HUDEP-2 (cell line): ENCODE measurements around the gene LIPG.
"Not testable (repeated sequence)": the region's sequence is repeated elsewhere in the genome, so short reads cannot be mapped to it uniquely, and the experiment has no call there.

Experiments used
- DNase-seq, 76 experiments: peaks; one replicate each; lab custom pipeline; 2025; ENCODE audit not compliant: unreplicated experiment in 76 of 76; lab: John Stamatoyannopoulos, UW

Gene LIPG

GRCh38 chr18:49561289-49562193 lies at the start of gene LIPG:
TSS of gene LIPG (plus strand) at chr18:49562057. CDS start at chr18:49562309, 252 bp downstream.
- DNase-seq: peak in 34 of 76 experiments; percentile 2 to 61 (median 22)

DNA sequence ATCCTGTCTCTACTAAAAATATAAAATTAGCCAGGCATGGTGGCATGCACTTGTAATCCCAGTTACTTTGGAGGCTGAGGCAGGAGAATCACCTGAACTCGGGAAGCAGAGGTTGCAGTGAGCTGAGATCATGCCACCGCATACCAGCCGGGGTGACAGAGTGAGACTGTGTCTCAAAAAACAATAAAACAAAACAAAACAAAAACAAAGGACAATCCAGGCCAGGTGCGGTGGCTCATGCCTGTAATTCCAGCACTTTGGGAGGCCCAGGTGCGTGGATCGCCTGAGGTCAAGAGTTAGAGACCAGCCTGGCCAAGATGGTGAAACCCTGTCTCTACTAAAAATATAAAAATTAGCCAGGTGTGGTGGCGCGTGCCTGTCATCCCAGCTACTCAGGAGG lies 49.0 kb upstream of the LIPG start:
- not testable (repeated sequence) for DNase-seq

DNA sequence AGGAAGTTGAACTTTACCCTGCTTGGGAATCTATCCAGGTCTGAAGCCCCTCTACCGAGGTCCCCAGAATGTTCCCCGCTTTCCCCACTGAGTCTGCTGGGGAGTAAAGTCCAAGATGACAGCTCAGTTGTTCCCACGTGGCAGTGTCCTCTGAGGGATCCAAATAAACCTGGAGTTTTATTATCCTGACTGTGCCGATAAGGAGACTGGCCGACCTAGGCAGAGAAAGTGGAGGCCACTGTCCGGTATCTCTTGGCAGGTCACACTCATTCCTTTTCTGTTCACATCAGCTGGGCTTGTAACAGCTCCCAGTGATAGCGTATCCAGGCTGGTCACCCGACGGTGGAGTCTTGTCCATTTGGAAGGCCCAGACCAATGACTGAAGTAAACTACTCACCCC lies 47.3 kb upstream of the LIPG start:
- no peak for DNase-seq

GRCh38 chr18:49515003-49515402 lies 46.9 kb upstream of the LIPG start:
- DNase-seq: not testable (repeated sequence)

DNA sequence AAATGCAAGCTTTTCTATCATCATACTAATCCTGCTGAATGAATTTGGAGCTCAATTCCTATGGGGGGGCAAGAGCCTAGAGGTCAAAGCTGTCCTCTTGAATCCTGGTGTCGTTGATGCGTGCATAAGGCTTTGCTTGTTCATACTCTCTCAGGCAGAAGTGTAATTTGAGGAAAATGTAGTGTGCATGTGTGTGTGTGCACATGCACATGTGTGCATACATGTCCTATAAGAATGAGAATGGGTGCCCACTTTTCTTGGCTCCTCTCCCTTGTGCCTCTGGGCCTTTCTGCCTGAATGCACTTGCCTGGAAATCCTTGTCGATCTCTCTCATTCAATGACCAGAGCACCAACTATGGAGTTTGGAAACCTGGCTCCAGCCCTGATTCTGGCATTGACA lies 46.3 kb upstream of the LIPG start:
- DNase-seq: no peak

DNA sequence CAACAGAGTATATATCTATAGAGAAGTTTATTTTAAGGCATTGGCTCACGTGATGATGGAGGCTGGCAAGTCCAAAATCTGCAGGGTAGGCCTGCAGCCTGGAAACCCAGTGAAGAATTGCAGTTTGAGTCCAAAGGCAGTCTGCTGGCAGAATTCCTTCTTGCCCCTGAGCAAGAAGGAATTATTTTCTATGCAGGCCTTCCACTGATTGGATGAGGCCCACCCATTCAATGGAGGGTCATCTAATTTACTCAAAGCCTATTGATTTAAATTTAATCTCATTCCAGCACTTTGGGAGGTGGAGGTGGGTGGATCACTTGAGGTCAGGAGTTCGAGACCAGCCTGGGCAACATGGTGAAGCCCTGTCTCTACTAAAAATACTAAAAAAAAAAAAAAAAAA lies 44.4 kb upstream of the LIPG start:
- no peak for DNase-seq

GRCh38 chr18:49519101-49519971 lies 42.5 kb upstream of the LIPG start:
- no peak for DNase-seq

DNA sequence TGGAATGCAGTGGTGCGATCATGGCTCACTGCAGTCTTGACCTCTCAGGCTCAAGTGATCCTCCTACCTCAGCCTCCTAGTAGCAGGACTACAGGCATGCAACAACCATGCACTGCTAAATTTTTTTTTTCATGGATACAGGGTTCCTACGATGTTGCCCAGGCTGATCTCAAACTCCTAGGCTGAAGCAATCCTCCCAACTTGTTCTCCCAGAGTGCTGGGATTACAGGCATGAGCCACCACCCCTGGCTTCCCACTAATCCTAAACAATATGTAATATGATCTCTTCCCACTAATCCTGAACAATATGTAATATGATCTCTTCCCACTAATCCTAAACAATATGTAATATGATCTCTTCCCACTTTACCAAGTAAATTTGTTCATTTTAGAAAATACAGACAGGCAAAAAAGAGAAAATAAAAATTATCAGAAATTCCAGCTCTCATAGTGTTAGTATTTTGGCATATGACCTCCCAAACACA lies 41.2 kb upstream of the LIPG start:
- DNase-seq: no peak

DNA sequence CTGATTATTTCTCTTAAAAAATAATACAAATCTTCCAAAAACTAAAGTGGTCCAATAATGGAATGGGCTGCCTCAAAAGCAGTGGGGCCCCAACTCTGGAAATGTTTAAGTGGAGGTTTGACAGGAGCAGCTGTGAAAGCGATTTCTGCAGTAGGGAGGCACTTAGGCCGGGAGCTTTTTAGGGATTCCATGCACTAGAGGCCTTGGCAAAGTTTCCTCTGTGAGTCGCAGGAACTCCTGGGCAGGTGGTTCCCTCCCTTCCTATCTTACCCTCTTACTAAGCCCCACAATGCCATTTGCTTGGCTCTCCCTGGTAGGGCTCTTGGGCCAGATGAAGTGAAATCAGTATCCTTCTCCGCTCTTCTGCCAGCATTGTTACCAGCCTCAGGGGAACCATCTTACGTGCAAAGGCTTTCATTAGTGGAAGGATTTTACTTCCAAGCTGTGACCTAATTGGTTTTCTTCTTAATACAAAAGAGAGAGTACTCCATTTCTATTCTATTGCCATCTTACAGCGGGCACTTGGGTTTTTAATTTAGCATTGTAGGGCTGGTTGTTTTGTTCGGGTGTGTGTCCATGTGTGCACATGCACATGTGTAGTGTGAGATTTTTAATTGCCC lies 40.5 kb upstream of the LIPG start:
- no peak for DNase-seq

DNA sequence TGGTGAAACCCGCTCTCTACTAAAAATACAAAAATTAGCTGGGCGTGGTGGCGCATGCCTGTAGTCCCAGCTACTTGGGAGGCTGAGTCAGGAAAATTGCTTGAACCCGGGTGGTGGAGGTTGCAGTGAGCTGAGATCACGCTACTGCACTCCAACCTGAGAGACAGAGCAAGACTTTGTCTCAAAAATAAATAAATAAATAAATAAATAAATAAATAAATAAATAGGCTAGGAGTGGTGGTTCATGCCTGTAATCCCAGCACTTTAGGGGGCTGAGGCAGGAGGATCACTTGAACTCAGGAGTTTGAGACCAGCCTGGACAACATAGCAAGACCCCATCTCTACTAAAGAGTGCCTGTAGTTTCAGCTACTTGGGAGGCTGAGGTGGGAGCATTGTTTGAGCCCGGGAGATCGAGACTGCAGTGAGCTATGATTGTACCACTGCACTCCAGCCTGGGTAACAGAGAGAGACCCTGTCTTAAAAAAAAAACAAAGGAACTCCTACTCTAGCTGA lies 38.2 kb upstream of the LIPG start:
- not testable (repeated sequence) for DNase-seq

DNA sequence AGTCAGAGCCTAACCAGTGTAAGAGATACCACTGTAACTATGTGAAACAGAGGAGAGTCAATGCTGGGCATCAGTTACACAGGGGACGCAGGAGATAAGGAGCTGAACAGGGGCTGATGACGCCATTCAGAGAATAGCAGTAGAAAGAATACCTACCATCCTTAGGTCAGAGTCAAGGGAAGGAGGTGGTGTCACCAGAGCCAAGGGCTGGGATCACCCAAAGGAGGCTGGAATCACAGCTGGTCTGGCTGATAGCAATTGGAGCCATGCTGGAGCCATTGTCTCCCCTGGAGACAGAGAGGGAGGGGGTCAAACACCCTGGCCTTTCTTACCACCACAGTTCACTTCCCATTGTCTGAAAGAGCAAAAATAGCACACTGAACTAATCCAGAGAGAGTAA lies 37.5 kb upstream of the LIPG start:
- no peak for DNase-seq

- no peak for DNase-seq
Observed at GRCh38 chr18:49524951-49525350, 36.9 kb upstream of the LIPG start.

DNA sequence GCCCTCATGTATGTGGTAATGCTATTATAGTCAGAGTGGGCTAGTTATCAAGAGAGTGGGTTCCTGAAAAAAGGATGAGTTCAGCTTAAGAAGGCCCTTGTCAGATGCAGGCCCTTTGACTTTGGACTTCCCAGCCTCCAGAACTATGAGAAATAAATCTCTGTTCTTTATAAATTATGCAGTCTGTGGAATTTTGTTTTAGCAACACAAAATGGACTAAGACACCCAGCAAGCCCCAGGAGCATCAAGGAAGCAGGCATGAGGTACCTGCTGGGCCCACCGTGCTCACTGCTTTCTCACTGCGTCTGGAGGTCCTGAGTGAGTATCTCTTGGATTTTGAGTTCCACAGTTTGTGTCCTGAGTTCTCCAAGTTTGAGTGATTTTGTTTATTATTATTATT lies 35.9 kb upstream of the LIPG start:
- no peak for DNase-seq

DNA sequence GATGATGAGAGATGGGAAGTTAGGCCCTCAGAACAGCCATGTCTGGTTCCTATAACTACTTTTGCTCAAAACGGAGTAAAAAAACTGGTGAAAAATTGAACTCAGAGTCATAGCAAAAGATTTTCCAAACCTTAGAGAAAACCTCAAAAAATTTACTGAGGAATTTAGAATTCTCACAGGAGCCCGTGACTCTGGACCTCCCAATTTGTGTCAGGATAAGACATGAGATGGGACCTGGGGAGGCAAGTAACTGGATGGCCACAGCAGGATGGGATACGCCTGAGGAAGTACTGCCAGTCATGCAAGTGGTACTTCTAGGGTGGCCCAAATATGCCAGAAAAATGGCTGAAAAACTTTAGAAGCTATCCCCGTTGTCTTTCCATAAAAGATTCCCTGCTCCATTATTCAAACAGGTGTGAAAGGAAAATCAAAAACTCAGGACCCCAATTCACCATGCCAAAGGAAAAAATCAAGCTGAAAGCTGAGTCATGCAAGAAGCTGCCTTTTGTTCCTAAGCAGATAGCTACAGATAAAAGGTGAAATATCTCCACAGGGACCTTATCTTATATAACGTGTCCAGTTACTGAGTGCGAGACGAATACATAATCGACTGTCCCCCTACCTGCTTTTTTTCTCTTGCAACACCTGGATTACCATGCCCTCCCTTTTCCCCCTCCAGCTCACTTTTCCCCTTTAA lies 34.1 kb upstream of the LIPG start:
- no peak for DNase-seq

- DNase-seq: peak in 2 of 76 experiments; percentile 9 to 12
Observed at GRCh38 chr18:49529596-49529995, 32.3 kb upstream of the LIPG start.

DNA sequence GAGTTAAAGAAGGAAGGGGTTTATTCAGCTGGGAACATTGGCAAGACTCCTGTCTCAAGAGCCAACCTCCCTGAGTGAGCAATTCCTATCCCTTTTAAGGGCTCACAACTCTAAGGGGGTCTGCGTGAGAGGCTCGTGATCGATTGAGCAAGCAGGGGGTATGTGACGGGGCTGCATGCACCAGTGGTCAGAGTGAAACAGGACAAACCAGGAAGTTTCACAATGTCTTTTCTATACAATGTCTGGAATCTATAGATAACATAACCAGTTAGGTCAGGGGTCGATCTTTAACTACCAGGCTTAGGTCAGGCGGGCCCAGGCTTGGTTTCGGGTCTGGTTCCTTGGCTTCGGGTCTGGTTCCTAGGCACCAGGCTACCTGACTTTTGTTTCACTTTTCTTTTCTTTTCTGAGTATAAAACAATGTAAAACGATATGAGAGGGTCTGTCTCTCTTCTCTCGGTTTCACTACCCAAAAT lies 30.1 kb upstream of the LIPG start:
- no peak for DNase-seq

- no peak for DNase-seq
Observed at GRCh38 chr18:49534846-49535601, 26.8 kb upstream of the LIPG start.

DNA sequence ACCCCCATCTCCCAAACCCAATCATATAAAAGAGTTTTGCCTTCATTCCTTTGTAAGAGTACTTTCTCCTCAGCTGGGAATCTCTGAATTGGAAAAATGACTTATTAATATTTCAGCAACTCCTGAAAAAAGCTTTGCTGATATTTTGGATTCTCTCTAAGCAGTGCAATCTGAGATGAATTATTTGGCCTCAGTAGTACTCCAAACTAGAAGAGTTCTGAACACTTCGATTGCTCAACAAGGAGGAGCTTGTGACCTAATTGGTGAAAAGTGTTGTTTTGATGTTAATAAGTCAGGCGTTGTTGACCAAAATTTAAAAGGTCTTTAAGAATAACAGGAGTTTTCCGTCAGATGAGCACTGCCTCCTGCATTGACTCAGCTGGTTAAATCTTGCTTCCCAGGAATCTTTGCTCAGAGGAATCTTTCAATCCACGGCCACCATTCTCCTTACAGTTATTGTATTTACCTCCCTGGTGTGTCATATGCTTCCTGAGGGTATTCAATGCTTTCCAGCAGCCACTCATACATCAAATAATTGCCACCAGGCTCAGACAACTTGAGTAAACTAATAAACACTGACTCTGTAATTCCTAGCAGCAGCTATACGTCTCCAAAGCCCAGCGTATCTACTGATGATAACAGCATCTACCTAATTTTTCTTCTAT lies 24.5 kb upstream of the LIPG start:
- DNase-seq: no peak

DNA sequence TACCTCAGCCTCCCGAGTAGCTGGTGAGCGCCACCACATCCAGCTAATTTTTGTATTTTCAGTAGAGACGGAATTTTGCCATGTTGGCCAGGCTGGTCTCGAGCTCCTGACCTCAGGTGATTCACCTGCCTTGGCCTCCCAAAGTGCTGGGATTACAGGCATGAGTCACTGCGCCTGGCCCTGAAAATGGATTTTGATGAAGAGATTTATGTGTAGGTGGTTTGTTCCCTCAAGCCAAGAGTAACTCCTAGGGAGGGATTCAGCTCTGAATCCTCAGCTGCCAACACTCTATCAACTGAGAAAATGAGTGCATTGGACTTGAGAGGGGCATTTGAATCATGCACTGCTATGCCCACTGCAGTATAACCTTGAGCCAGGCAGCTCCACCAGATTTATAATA lies 17.5 kb upstream of the LIPG start:
- DNase-seq: no peak
